ENCODE data around the gene MAP1S.
A peak's percentile ranks its signal among the peaks of the same experiment; 100 is the strongest.

The MAP1S gene

DNA sequence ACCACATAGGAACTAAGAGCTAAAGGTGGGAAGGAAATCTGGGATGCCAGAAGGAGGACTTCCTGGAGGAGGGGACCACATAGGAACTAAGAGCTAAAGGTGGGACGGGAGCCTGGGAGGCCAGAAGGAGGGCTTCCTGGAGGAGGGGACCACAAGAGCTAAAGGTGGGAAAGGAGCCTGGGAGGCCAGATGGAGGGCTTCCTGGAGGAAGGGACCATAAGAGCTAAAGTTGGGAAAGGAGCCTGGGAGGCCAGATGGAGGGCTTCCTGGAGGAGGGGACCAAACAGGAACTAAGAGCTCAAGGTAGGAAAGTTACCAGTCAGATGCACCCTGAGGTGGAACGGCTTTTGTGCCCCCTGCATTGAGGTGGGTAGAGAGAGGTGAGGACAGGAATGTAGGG lies 22.2 kb downstream of the MAP1S start:
- DNase-seq = no peak

- no peak for DNase-seq
Measured at GRCh38 chr19:17743874-17744580, 24.7 kb downstream of the MAP1S start.

GRCh38 chr19:17747205-17748098 lies 28.2 kb downstream of the MAP1S start:
- peak; percentile 91 to 94 for DNase-seq

- no peak for DNase-seq
Measured at GRCh38 chr19:17748884-17749638, 29.8 kb downstream of the MAP1S start.

GRCh38 chr19:17749912-17750317 lies 30.6 kb downstream of the MAP1S start:
- peak; percentile 47 to 62 for DNase-seq

- DNase-seq = peak; percentile 84 to 89
Measured at GRCh38 chr19:17751103-17751911, 32.0 kb downstream of the MAP1S start, which contains the start of gene FCHO1. TSS of gene FCHO1 (plus strand) at chr19:17751477. CDS start at chr19:17755165, 3,688 bp downstream.

DNA sequence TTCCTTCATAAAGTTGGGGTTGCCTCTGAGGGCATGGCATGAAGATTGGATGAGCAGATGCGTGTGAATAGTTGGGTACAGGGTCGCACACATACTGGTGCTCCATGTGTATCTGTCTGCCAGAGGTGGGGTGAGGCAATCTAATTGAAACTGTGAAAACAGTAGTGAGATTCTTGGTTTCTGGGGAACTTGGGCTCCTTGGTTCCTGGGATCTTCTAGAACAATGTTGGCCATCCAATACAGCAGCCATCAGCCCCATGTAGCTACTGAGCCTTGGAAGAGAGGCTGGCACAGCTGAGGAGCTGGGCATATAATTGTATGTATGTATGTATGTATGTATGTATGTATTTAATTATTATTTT lies 32.6 kb downstream of the MAP1S start:
- no peak for DNase-seq

DNA sequence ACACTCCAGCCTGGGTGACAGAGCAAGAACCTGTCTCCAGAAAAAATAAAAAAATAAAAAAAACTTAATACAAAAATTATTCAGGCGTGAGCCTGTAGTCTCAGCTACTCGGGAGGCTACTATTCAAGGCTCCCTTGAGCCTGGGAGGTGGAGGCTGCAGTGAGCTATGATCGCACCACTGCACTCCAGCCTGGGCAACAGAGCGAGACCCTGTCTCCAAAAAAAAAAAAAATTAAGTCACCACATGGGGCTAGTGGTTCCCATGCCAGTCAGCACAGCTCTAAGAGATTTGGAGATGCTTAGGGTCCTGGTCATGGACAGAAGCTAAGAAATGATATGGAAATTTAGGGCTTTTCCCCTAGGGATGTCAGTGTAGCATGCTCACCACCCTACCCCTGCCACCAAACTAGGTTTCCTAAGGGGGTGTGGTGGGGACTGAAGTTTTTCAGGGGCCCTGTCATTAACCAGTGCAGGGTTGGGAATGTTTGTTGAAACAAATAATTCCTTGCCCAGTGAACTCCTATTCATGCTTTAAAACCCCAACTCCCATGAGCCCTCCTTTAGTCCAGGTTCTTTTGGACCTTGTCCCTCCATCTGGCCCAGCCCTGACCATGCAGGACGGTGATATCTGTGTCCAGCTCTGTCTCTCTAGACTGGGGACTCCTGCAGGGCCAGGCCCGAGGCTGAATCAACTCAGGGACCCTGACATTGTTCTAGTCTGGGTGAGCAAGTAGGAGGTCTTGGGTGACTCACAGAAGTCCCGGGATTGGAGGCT lies 33.8 kb downstream of the MAP1S start:
- no peak for DNase-seq

- DNase-seq = no peak
Measured at GRCh38 chr19:17753976-17754375, 34.7 kb downstream of the MAP1S start.

- no peak for DNase-seq
Measured at GRCh38 chr19:17754634-17755442, 35.6 kb downstream of the MAP1S start.

DNA sequence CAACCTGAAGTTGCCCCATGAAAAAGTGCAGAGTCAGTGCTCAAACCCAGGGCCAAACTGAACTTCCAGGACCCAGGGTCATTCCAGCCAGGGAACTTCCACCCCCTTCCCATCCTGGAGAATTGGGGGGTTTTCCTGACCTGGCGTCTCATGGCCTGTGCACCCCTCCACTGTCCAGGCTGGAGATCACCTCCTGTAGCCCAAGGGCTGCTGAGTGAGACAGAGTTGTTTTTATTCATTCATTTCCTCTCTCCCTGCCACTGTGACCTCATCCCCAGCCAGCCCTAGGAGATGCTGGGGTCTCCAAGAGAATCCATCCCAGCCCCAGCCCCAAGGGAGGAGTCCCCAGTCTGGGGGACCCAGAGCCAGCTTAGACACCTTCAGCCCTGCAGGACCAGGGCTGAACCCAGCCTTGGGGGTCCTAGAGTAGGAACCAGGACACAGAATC lies 36.2 kb downstream of the MAP1S start:
- DNase-seq = no peak

DNA sequence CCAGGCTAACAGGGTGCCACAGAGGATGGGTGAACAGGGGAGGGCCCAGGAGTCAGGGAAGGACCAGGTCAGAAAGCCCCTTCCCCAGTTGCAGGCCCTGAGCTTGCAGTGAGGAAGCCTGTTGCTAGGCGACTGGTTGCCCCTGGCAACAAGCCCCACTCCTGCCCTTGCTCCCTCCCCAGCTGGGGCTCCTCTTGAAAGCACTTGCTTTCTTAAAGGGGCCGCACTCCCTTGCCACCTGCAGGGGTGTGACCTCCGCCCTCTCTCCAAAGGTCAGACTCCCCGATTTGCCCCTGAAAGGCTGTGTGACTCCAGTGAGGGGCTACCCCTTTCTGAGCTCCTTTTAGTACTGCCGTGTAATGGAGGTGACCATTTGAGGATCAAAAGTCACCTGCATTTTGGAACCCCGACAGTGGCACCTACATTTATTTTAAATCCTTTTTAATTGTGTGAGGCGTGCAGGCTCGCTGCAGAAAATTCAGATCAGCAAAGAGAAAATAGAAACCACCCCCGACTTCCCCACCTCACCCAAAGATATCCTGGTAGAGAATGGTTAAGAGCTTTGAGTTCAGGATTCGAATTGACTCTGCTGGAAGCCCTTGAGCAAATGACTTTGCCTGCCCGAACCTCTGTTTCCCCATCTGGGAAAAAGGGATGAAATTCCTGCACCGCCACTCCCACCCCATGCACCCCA lies 36.8 kb downstream of the MAP1S start:
- peak in 1 of 2 experiments; percentile 35 for DNase-seq

DNA sequence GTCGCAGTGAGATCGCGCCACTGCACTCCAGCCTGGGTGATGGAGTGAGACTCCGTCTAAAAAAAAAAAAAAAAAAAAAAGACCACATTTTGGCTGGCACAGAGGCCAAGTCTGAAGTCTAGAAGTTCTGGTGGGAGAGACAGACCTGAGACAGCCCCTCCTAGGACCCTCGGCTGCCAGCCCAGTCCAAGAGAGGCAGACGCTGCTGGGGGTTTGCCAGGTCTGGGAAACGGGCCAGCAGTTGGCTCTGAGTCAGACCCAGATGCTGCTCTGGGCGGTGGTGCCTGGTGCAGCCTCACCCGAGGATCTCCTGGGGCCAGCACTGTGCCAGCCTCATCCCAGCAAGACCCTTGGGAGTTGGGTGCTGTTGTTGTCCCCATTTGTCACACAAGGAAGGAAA lies 37.8 kb downstream of the MAP1S start:
- no peak for DNase-seq

DNA sequence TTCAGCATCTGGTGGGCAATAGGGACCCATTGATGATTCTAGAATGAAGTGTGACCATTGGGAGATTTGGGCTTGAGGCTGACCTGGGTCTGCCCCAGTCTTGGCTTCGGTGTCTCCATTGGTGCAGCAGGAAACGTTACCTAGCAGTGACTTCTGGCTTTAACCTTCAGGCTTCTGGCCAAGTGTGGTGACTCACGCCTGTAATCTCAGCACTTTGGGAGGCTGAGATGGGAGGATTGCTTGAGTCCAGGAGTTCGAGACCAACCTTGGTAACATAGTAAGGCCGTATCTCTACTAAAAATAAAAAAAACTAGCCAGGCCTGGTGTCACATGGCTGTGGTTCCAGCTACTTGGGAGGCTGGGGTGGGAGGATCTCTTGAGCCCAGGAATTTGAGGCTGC lies 39.2 kb downstream of the MAP1S start:
- no peak for DNase-seq

DNA sequence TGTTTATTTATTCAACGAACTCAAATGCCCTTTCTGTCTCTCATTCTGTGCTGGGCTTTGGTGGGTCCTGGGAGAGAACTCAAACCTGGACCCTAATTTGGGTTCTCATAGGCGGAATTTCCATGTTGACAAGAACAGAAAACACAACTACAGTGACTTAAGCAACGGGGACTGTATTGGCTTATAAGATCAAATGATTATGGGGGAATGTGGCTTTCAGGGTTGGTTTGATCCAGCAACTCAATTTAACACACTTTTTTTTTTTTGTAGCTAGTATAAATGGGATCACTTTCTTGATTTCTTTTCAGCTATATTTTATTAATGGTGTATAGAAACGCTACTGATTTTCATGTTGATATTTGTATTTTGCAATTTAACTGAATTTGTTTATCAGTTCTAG lies 41.9 kb downstream of the MAP1S start:
- DNase-seq = no peak

- peak; percentile 33 to 35 for DNase-seq
Measured at GRCh38 chr19:17762505-17763229, 43.4 kb downstream of the MAP1S start.

- DNase-seq = no peak
Measured at GRCh38 chr19:17764348-17764747, 45.1 kb downstream of the MAP1S start.

- no peak for DNase-seq
Measured at GRCh38 chr19:17765069-17765618, 45.9 kb downstream of the MAP1S start.

DNA sequence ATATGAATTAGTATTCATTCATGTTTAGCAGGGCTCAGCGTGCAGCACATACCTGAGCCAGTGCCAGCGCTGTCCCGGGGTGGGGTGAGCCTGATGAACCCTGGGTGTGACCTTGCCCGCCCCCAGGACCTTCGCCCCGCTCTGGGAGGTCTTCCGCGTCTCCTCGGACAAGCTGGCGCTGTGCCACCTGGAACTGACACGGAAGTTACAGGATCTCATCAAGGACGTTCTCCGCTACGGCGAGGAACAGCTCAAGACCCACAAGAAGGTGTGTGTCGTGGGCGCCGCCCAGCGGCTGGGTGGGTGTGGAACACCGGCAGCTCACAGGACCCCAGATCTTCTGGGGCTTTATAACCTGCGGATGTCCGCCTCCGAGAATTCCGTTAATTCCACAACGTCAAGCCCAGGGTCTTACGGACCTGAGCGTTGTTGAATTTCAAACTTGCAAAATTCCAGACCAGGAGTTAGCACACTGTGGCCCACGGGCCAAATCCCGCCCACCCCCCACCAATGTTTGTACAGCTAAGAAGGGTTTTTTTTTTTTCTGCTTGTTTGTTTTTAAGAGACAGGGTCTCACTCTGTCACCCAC lies 47.4 kb downstream of the MAP1S start:
- peak; percentile 34 to 48 for DNase-seq

Measured in activated CD4-positive, alpha-beta T cell treated with anti-CD3 and anti-CD28 coated beads, Interleukin-2, amount 50 U/mL, for 48 hours (primary cell).